Liver (tissue), 9 donors: ENCODE results near the gene CRYL1. TPM values are rescaled to one million over a fixed set of nuclear protein-coding genes. Genes with fewer than 3 reads are reported as not detected.
A peak's percentile ranks its signal among the peaks of the same experiment; 100 is the strongest.

Source experiments
- DNase-seq: peaks from one replicate; pipeline ENCODE4 v3.0.0-alpha.2; 2017; ENCODE audit warnings: low spot score
- H3K27ac ChIP-seq, 2 donors: one replicate each; pipeline ENCODE4 v1.7.0; 2013; ENCODE audit warnings: inconsistent platforms in 2 of 2, low read length in 2 of 2, control low read depth in 1 of 2, low read depth in 1 of 2, mild to moderate bottlenecking in 1 of 2
- H3K27me3 ChIP-seq, 4 donors: one replicate each; pipeline versions ENCODE4 v1.6.1 to v1.7.0; 2013; ENCODE audit warnings: low read length in 3 of 4, inconsistent platforms in 1 of 4, mild to moderate bottlenecking in 1 of 4, moderate library complexity in 1 of 4; ENCODE audit not compliant: control insufficient read depth in 4 of 4, insufficient read depth in 4 of 4
- H3K36me3 ChIP-seq, 4 donors: one replicate each; pipeline versions ENCODE4 v1.6.1 to v1.7.0; 2013; ENCODE audit warnings: low read length in 3 of 4, mild to moderate bottlenecking in 3 of 4, low read depth in 1 of 4, moderate library complexity in 1 of 4; ENCODE audit not compliant: control insufficient read depth in 4 of 4, insufficient read depth in 3 of 4
- H3K4me1 ChIP-seq, 4 donors: one replicate each; pipeline versions ENCODE4 v1.6.1 to v1.7.0; 2013; ENCODE audit warnings: low read length in 3 of 4, mild to moderate bottlenecking in 3 of 4, moderate library complexity in 1 of 4; ENCODE audit not compliant: control insufficient read depth in 4 of 4, insufficient read depth in 4 of 4
- H3K4me3 ChIP-seq, 3 donors: one replicate each; pipeline versions ENCODE4 v1.6.1 to v1.7.0; 2013; ENCODE audit warnings: low read length in 3 of 3, control low read depth in 1 of 3, low read depth in 1 of 3, mild to moderate bottlenecking in 1 of 3
- H3K9ac ChIP-seq, 2 donors: one replicate each; pipeline ENCODE4 v1.7.0; 2013; ENCODE audit warnings: low read length in 2 of 2, mild to moderate bottlenecking in 2 of 2, moderate library complexity in 2 of 2, control low read depth in 1 of 2, low read depth in 1 of 2
- H3K9me3 ChIP-seq, 4 donors: one replicate each; pipeline versions ENCODE4 v1.6.1 to v1.7.0; 2013; ENCODE audit warnings: low read length in 3 of 4; ENCODE audit not compliant: control insufficient read depth in 4 of 4
- ATF3 ChIP-seq: IDR thresholded peaks from 2 replicates; pipeline ENCODE4 v1.6.1; 2016; ENCODE audit warnings: antibody characterized with exemption
- CTCF ChIP-seq: fragments of 150-350 bp; IDR thresholded peaks from 2 replicates; pipeline ENCODE4 v1.5.1; 2017; ENCODE audit warnings: improper control_type of control experiment, low read depth, low read length; ENCODE audit not compliant: missing input control
- EGR1 ChIP-seq, 2 donors: IDR thresholded peaks; 2 replicates each; pipeline ENCODE4 v1.6.1; 2016 to 2018; ENCODE audit warnings: antibody characterized with exemption in 2 of 2, low read depth in 2 of 2
- FOXA1 ChIP-seq: IDR thresholded peaks from 2 replicates; pipeline ENCODE4 v1.6.1; 2016; ENCODE audit warnings: antibody characterized with exemption
- FOXA2 ChIP-seq: IDR thresholded peaks from 2 replicates; pipeline ENCODE4 v1.6.1; 2016; ENCODE audit warnings: antibody characterized with exemption
- GABPA ChIP-seq, 2 donors: IDR thresholded peaks in 1 of 2; conservative IDR thresholded peaks in 1 of 2; 2 replicates each; pipeline ENCODE4 v1.6.1; 2016; ENCODE audit warnings: antibody characterized with exemption in 2 of 2, mild to moderate bottlenecking in 1 of 2, moderate library complexity in 1 of 2
- HNF4A ChIP-seq, 2 donors: conservative IDR thresholded peaks; 2 replicates each; pipeline ENCODE4 v1.6.1; 2016; ENCODE audit warnings: antibody characterized with exemption in 2 of 2, mild to moderate bottlenecking in 2 of 2
- HNF4G ChIP-seq: IDR thresholded peaks from 2 replicates; pipeline ENCODE4 v1.6.1; 2016; ENCODE audit warnings: antibody characterized with exemption
- JUND ChIP-seq, 2 donors: IDR thresholded peaks; 2 replicates each; pipeline ENCODE4 v1.6.1; 2016; ENCODE audit warnings: antibody characterized with exemption in 2 of 2
- MAX ChIP-seq: IDR thresholded peaks from 2 replicates; pipeline ENCODE4 v1.6.1; 2016; ENCODE audit warnings: antibody characterized with exemption
- NR2F2 ChIP-seq: IDR thresholded peaks from 2 replicates; pipeline ENCODE4 v1.6.1; 2016; ENCODE audit warnings: antibody characterized with exemption
- RAD21 ChIP-seq, 2 donors: IDR thresholded peaks; 2 replicates each; pipeline ENCODE4 v1.6.1; 2016; ENCODE audit warnings: antibody characterized with exemption in 2 of 2, mild to moderate bottlenecking in 2 of 2
- REST ChIP-seq: IDR thresholded peaks from 2 replicates; pipeline ENCODE4 v1.6.1; 2016; ENCODE audit warnings: antibody characterized with exemption, mild to moderate bottlenecking
- RXRA ChIP-seq, 2 donors: IDR thresholded peaks; 2 replicates each; pipeline ENCODE4 v1.6.1; 2017 to 2018; ENCODE audit warnings: antibody characterized with exemption in 2 of 2, mild to moderate bottlenecking in 1 of 2
- SP1 ChIP-seq: IDR thresholded peaks from 2 replicates; pipeline ENCODE4 v1.6.1; 2018; ENCODE audit warnings: antibody characterized with exemption, mild to moderate bottlenecking
- TAF1 ChIP-seq: conservative IDR thresholded peaks from 2 replicates; pipeline ENCODE4 v1.6.1; 2016; ENCODE audit warnings: antibody characterized with exemption, mild to moderate bottlenecking
- YY1 ChIP-seq: IDR thresholded peaks from 2 replicates; pipeline ENCODE4 v1.6.1; 2016; ENCODE audit warnings: antibody characterized with exemption, mild to moderate bottlenecking
- ZBTB33 ChIP-seq: IDR thresholded peaks from 2 replicates; pipeline ENCODE4 v1.6.1; 2016; ENCODE audit warnings: antibody characterized with exemption
- WGBS: extraction: QIAGEN DNeasy Blood & Tissue Kit; methylation state at CpG from one replicate; pipeline ENCODE4 v1.1.7; 2013; 5-methylcytosine and 5-hydroxymethylcytosine counted together
- polyA plus RNA-seq, 2 donors: library from polyadenylated mRNA; stranded (reverse) in 1 of 2; unstranded in 1 of 2; fragments of 200-250 nt in 1 of 2; fragments of >200 nt in 1 of 2; fragmentation: Nextera tagmentation in 1 of 2; extraction: Ambion mirVana in 1 of 2; gene quantifications; one replicate each; pipeline versions ENCODE4 v1.2.1 to v1.2.3, GENCODE V29; 2013 to 2015
- total RNA-seq, 2 donors: library from RNA; depleted of rRNA; stranded (reverse); fragments of >200 nt; gene quantifications; one replicate each; pipeline ENCODE4 v1.2.3, GENCODE V29; 2014
- donor health status: healthy.
- donor health status: healthy.
- donor health status: healthy.
- donor health status: healthy.
- donor health status: healthy.

The CRYL1 gene
- total and polyA plus RNA-seq, 4 donors, result 87.8 to 179 (median 168) TPM

- Histone ChIP-seq H3K27ac (peak overlapping the region; percentile 80 to 86), H3K27me3 (no peaks in the 10 kb centered on the region), H3K36me3 (peaks cover 0 to 11% (median 2%) of the 10 kb centered on the region in 4 donors), H3K9ac (no peak overlapping the region), H3K4me3 (no peak overlapping the region), H3K9me3 (no peaks in the 10 kb centered on the region), H3K4me1 (peaks cover 18 to 48% (median 36%) of the 10 kb centered on the region in 4 donors)
- WGBS, result 50% methylated on average over 16 of the region's 16 CpGs
- DNase-seq, result no peak
- TF ChIP-seq YY1 (peak; percentile 42), MAX (no peak), ZBTB33 (peak; percentile 12), REST (peak; percentile 18), GABPA (IDR thresholded peaks at IDR 0.05 in 1 of 2, conservative IDR thresholded peaks at IDR 0.05 in 1 of 2) (no peak), RAD21 (IDR thresholded peaks at IDR 0.05) (peak in 1 of 2 donors; percentile 0), HNF4G (no peak), RXRA (IDR thresholded peaks at IDR 0.05) (peak; percentile 87 to 93), HNF4A (conservative IDR thresholded peaks at IDR 0.05) (peak; percentile 61 to 65), TAF1 (no peak), CTCF (no peak), FOXA2 (no peak), NR2F2 (no peak), EGR1 (IDR thresholded peaks at IDR 0.05; ENCODE audit: low read depth in 2 of 2) (no peak), SP1 (peak; percentile 49), FOXA1 (no peak), JUND (IDR thresholded peaks at IDR 0.05) (peak; percentile 31 to 40), ATF3 (no peak)
These were observed 22.3 kb downstream of the CRYL1 start for GRCh38 chr13:20503088-20504083.
